IPS-18c (cell line): ENCODE data around the gene IFT57.
"Not testable (repeated sequence)": the region's sequence is repeated elsewhere in the genome, so short reads cannot be mapped to it uniquely, and the experiment has no call there.

Experiments
- H3K4me3 ChIP-seq: 2 replicates; pipeline ENCODE4 v1.7.0; 2013; ENCODE audit warnings: low read depth, mild to moderate bottlenecking, low read length, moderate library complexity; ENCODE audit not compliant: insufficient read depth
- H3K9me3 ChIP-seq: one replicate; pipeline ENCODE4 v1.6.1; 2013; ENCODE audit warnings: mild to moderate bottlenecking, low read length, moderate library complexity; ENCODE audit not compliant: control insufficient read depth, insufficient read depth

The IFT57 gene

GRCh38 chr3:108183181-108183580 lies 39.0 kb downstream of the IFT57 start:
- no peak overlapping the region for H3K4me3 ChIP-seq

GRCh38 chr3:108182339-108182738 lies 39.9 kb downstream of the IFT57 start:
- H3K4me3 ChIP-seq, result no peak overlapping the region

More at GRCh38 chr3:108183181-108183580, 39.0 kb downstream of the IFT57 start:
- H3K9me3 ChIP-seq, result no peaks in the 10 kb centered on the region

GRCh38 chr3:108181172-108181571 lies 41.1 kb downstream of the IFT57 start:
- no peak overlapping the region for H3K4me3 ChIP-seq
- H3K9me3 ChIP-seq, result no peaks in the 10 kb centered on the region

More at GRCh38 chr3:108182339-108182738, 39.9 kb downstream of the IFT57 start:
- H3K9me3 ChIP-seq, result no peaks in the 10 kb centered on the region

GRCh38 chr3:108180194-108180593 lies 42.0 kb downstream of the IFT57 start:
- Histone ChIP-seq H3K9me3 (no peaks in the 10 kb centered on the region), H3K4me3 (no peak overlapping the region)

GRCh38 chr3:108178676-108179075 lies 43.5 kb downstream of the IFT57 start:
- H3K4me3 ChIP-seq, result no peak overlapping the region
- H3K9me3 ChIP-seq, result no peaks in the 10 kb centered on the region

- no peak overlapping the region for H3K4me3 ChIP-seq
- no peaks in the 10 kb centered on the region for H3K9me3 ChIP-seq
Measured at GRCh38 chr3:108177536-108177935, 44.7 kb downstream of the IFT57 start.

- Histone ChIP-seq H3K9me3 (no peaks in the 10 kb centered on the region), H3K4me3 (no peak overlapping the region)
Measured at GRCh38 chr3:108175352-108175751, 46.9 kb downstream of the IFT57 start.

GRCh38 chr3:108171106-108171505 lies 51.1 kb downstream of the IFT57 start:
- Histone ChIP-seq H3K4me3 (no peak overlapping the region), H3K9me3 (no peaks in the 10 kb centered on the region)

GRCh38 chr3:108164391-108164790 lies 57.8 kb downstream of the IFT57 start:
- Histone ChIP-seq H3K9me3 (no peaks in the 10 kb centered on the region), H3K4me3 (no peak overlapping the region)

GRCh38 chr3:108159865-108160264 lies 62.4 kb downstream of the IFT57 start:
- Histone ChIP-seq H3K9me3 (no peaks in the 10 kb centered on the region), H3K4me3 (no peak overlapping the region)

GRCh38 chr3:108159105-108159504 lies 63.1 kb downstream of the IFT57 start:
- no peaks in the 10 kb centered on the region for H3K9me3 ChIP-seq
- H3K4me3 ChIP-seq, result no peak overlapping the region

GRCh38 chr3:108158251-108158650 lies 64.0 kb downstream of the IFT57 start:
- Histone ChIP-seq H3K9me3 (no peaks in the 10 kb centered on the region), H3K4me3 (no peak overlapping the region)

- H3K4me3 ChIP-seq, result no peak overlapping the region
Measured at GRCh38 chr3:108157273-108157672, 65.0 kb downstream of the IFT57 start.

GRCh38 chr3:108156312-108156853 lies 65.8 kb downstream of the IFT57 start:
- Histone ChIP-seq H3K4me3 (no peak overlapping the region), H3K9me3 (no peaks in the 10 kb centered on the region)

More at GRCh38 chr3:108157273-108157672, 65.0 kb downstream of the IFT57 start:
- H3K9me3 ChIP-seq, result no peaks in the 10 kb centered on the region

GRCh38 chr3:108155642-108156041 lies 66.6 kb downstream of the IFT57 start:
- not testable (repeated sequence) for H3K4me3 ChIP-seq, H3K9me3 ChIP-seq

- Histone ChIP-seq H3K4me3 (no peak overlapping the region; the same call in 1 of the 2 replicates), H3K9me3 (no peaks in the 10 kb centered on the region)
Measured at GRCh38 chr3:108153451-108153981, 68.7 kb downstream of the IFT57 start.

- H3K4me3 ChIP-seq, result no peak overlapping the region
Measured at GRCh38 chr3:108152274-108152673, 70.0 kb downstream of the IFT57 start.

GRCh38 chr3:108150200-108150599 lies 72.0 kb downstream of the IFT57 start:
- Histone ChIP-seq H3K4me3 (no peak overlapping the region), H3K9me3 (no peaks in the 10 kb centered on the region)

More at GRCh38 chr3:108152274-108152673, 70.0 kb downstream of the IFT57 start:
- H3K9me3 ChIP-seq, result no peaks in the 10 kb centered on the region

GRCh38 chr3:108146139-108146538 lies 76.1 kb downstream of the IFT57 start:
- H3K9me3 ChIP-seq, result no peaks in the 10 kb centered on the region
- H3K4me3 ChIP-seq, result no peak overlapping the region
